ENCODE results near the gene GRIP1. TPM values are rescaled to one million over a fixed set of nuclear protein-coding genes. Genes with fewer than 3 reads are reported as not detected.

Gene GRIP1
- total and polyA plus RNA-seq, 2 experiments from 2014 or later = 5.1 to 13.7 TPM

GRCh38 chr12:66541426-66541825, 137.4 kb downstream of the GRIP1 start:
- no peaks in the 10 kb centered on the region for H3F3A ChIP-seq (replicated peaks; ENCODE audit: low read depth)
- no peaks in the 10 kb centered on the region for H3K9me2 ChIP-seq (ENCODE audit: insufficient read depth)

GRCh38 chr12:66539431-66539830, 139.4 kb downstream of the GRIP1 start:
- H3K4me3 ChIP-seq = no peak overlapping the region
- H3F3A ChIP-seq (replicated peaks; ENCODE audit: low read depth) = no peaks in the 10 kb centered on the region
- Mint-ChIP-seq H3K9me3 (no peaks in the 10 kb centered on the region), H3K36me3 (ENCODE audit: low read depth) (no peaks in the 10 kb centered on the region), H3K27me3 (ENCODE audit: insufficient read depth, low read depth, poor library complexity) (no peaks in the 10 kb centered on the region), H3K4me3 (no peak overlapping the region), H3K27ac (peak overlapping the region; percentile 44; the same call in 1 of the 2 replicates), H3K4me1 (0 out of 3 replicates have a peak, but pooled peaks cover 3% of the 10 kb centered on the region)
- no peaks in the 10 kb centered on the region for H4K20me1 ChIP-seq (replicated peaks; ENCODE audit: insufficient read depth)
- no peaks in the 10 kb centered on the region for H3K27me3 ChIP-seq (ENCODE audit: insufficient read depth)
- no peak overlapping the region for H3K4me2 ChIP-seq
- no peak for TF ChIP-seq ZNF114 (CRISPR knock-in tag; IDR thresholded peaks at IDR 0.05)
- TF ChIP-seq CREB1 (CRISPR knock-in tag; IDR thresholded peaks at IDR 0.05; ENCODE audit: low read depth) = no peak
- no peak for TF ChIP-seq STAT1 (IDR thresholded peaks at IDR 0.05; ENCODE audit: unreplicated experiment)
- TF ChIP-seq ZNF331 (CRISPR knock-in tag; IDR thresholded peaks at IDR 0.05; ENCODE audit: low read depth) = no peak
- TF ChIP-seq EZH2phosphoT487 (IDR thresholded peaks at IDR 0.05; ENCODE audit: unreplicated experiment) = no peak
- TF ChIP-seq, protein P1, sequence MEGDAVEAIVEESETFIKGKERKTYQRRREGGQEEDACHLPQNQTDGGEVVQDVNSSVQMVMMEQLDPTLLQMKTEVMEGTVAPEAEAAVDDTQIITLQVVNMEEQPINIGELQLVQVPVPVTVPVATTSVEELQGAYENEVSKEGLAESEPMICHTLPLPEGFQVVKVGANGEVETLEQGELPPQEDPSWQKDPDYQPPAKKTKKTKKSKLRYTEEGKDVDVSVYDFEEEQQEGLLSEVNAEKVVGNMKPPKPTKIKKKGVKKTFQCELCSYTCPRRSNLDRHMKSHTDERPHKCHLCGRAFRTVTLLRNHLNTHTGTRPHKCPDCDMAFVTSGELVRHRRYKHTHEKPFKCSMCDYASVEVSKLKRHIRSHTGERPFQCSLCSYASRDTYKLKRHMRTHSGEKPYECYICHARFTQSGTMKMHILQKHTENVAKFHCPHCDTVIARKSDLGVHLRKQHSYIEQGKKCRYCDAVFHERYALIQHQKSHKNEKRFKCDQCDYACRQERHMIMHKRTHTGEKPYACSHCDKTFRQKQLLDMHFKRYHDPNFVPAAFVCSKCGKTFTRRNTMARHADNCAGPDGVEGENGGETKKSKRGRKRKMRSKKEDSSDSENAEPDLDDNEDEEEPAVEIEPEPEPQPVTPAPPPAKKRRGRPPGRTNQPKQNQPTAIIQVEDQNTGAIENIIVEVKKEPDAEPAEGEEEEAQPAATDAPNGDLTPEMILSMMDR (conservative IDR thresholded peaks at IDR 0.05; ENCODE audit: low read depth in 2 of 2) = no peak
- no peak for TF ChIP-seq REST (IDR thresholded peaks at IDR 0.05; ENCODE audit: unreplicated experiment)
- no peaks in the 10 kb centered on the region for H3K79me2 ChIP-seq (replicated peaks; ENCODE audit: insufficient read depth)
- H3K4me1 ChIP-seq (ENCODE audit: insufficient read depth) = 0 out of 2 replicates have a peak, but pooled peaks cover 7% of the 10 kb centered on the region
- no peak overlapping the region for H3K27ac ChIP-seq (ENCODE audit: low read depth)
- H3K36me3 ChIP-seq (ENCODE audit: insufficient read depth) = no peaks in the 10 kb centered on the region; the same call in 1 of the 2 replicates
- no peak for ATAC-seq
- H2AFZ ChIP-seq = no peak overlapping the region
- H3K9me2 ChIP-seq (ENCODE audit: insufficient read depth) = no peaks in the 10 kb centered on the region
- no peak for DNase-seq (ENCODE audit: low spot score)

More at GRCh38 chr12:66541426-66541825, 137.4 kb downstream of the GRIP1 start:
- no peaks in the 10 kb centered on the region for H3K27me3 Mint-ChIP-seq (ENCODE audit: insufficient read depth, low read depth, poor library complexity)
- peaks cover 6% of the 10 kb centered on the region; the same call in 1 of the 3 replicates for H3K4me1 Mint-ChIP-seq
- H3K27ac ChIP-seq (ENCODE audit: low read depth) = no peak overlapping the region
- H4K20me1 ChIP-seq (replicated peaks; ENCODE audit: insufficient read depth) = no peaks in the 10 kb centered on the region
- no peaks in the 10 kb centered on the region for H3K36me3 Mint-ChIP-seq (ENCODE audit: low read depth)
- H3K79me2 ChIP-seq (replicated peaks; ENCODE audit: insufficient read depth) = no peaks in the 10 kb centered on the region
- H3K4me2 ChIP-seq = no peak overlapping the region
- no peak overlapping the region for H3K27ac Mint-ChIP-seq
- no peak overlapping the region for H2AFZ ChIP-seq
- no peak for DNase-seq (ENCODE audit: low spot score)
- H3K9me3 Mint-ChIP-seq = no peaks in the 10 kb centered on the region
- TF ChIP-seq POLR2AphosphoS5 (IDR thresholded peaks at IDR 0.05; ENCODE audit: low read depth) = no peak
- TF ChIP-seq NANOG (IDR thresholded peaks at IDR 0.05; ENCODE audit: borderline replicate concordance) = no peak
- 0 out of 2 replicates have a peak, but pooled peaks cover 4% of the 10 kb centered on the region for H3K4me1 ChIP-seq (ENCODE audit: insufficient read depth)
- H3K36me3 ChIP-seq (ENCODE audit: insufficient read depth) = no peaks in the 10 kb centered on the region
- no peak overlapping the region for H3K4me3 ChIP-seq
- no peak for ATAC-seq
- H3K27me3 ChIP-seq (ENCODE audit: insufficient read depth) = no peaks in the 10 kb centered on the region
- no peak overlapping the region for H3K4me3 Mint-ChIP-seq
